ENCODE measurements around the gene CDC42SE2.

CDC42SE2 gene, protein sequence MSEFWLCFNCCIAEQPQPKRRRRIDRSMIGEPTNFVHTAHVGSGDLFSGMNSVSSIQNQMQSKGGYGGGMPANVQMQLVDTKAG

DNA sequence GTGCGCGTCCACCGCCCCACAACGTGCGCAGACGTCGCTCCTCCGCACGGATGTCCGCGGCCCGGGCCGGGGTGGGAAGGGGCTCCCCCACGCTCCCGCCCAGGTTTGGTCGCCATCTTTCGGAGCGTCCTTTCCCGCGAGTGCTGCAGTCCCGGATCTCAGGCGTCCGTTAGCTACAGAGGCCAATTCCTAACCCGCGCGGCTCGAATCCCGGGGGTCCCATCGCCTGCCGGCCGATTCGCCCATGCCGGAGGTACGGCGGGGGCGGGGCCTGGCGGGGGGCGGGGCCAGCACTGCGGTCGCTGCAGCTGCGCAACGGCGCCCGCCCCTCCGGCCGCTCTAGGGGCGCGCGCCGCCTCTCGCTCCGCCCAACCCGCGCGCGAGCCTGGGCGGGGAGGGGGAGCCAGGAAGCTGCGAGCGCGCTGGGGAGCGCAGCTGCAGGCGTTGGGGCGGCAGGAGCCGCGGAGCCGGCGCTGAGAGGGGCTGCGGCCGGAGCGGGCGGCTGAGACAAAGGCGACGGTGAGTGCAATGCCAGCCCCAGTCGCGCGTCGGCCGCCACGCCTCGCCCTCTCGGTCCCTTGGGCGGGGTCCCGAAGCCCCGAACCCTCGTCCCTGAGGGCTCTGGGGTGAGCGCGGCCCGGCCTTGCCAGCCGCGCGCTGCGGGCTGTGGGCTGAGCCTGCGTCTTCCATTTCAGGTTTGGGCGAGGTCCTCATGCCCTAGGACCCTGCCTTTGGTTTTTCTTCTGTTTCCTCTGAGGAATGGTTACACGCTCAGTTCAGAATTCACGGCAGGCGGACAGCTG is at the start of gene CDC42SE2:
CDC42SE2 (plus strand) TSS at position 406 of the 803 bp plus-strand sequence. CDS start 95,441 bp downstream, outside the sequence.
- peak; percentile 83 to 84 for DNase-seq

DNA sequence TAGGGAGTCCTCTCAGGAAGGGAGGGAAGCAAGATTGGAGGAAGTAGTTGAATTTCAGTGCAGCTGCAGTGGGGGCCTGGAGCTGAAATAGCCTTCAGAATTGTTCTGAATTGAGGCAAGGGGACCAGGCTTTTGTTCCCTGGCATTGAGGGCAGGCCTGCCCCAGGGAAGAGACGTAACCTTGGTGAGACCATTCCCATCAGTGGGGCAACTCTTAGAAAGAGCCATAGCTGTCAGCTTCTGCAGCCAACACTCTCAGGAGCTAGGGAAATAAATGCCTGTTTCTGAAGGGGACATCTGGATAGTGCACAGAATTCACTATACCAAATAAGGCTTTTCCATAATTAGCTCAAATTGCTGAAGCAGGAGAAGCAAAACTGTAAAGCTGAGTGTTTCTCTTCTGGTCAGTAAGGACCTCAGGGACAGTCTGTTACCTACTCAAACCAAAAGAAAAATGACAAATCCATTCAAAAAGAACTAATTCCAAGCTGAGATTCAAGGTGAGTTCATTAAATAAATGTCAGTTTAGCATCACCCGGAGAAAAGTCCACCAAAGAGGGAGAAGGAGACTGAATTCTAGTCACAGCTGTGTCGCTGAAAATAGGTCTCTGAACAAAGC is 49.1 kb upstream of the CDC42SE2 start:
- no peak for DNase-seq

DNA sequence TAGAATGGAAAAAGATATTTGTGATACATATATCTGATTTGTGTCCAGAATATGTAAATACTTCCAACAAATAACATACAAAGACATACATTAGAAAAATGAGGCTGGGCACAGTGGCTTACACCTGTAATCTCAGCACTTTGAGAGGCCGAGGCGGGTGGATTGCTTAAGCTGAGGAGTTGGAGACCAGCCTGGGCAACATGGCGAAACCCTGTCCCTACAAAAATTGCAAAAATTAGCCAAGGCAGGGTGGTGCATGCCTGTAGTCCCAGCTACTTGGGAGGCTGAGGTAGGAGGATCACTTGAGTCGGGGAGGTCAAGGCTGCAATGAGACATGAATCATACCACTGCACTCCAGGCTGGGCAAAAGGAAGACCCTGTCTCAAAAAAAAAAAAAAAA is 46.1 kb upstream of the CDC42SE2 start:
- no peak for DNase-seq

DNA sequence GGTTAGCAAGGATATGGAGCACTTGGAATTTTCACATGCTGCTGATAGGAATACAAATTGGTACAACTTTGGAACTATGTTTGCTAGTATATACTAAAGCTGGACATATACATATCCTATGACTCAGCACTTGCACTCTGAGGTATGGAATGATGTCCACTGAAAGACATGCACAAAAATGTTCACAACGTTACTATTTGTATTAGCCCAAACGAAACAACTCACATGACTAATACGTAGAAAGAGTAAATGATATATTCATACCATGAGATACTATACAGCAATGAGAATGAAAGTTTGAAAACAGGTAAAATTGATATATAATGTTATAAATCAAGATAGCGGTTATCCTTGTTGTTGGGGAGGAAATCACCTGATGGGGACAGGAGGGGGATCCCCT is 45.5 kb upstream of the CDC42SE2 start:
- DNase-seq, result no peak

DNA sequence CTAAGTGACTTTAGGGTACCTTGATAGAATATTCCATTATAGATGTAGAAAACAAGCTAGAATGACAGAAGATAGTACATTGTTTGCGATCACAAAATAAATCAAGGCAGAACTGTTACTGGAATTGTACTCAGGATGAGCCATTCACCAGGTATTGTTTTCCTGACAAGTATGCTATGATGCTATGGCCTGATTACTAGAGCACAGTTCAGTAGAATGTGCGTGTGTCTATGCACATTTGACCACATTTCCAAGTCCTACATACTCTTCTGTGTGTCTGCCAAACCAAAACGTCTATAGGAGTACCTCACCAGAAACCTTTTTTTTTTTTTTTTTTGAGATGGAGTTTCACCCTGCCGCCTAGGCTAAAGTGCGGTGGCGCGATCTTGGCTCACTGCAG is 43.3 kb upstream of the CDC42SE2 start:
- DNase-seq, result no peak

DNA sequence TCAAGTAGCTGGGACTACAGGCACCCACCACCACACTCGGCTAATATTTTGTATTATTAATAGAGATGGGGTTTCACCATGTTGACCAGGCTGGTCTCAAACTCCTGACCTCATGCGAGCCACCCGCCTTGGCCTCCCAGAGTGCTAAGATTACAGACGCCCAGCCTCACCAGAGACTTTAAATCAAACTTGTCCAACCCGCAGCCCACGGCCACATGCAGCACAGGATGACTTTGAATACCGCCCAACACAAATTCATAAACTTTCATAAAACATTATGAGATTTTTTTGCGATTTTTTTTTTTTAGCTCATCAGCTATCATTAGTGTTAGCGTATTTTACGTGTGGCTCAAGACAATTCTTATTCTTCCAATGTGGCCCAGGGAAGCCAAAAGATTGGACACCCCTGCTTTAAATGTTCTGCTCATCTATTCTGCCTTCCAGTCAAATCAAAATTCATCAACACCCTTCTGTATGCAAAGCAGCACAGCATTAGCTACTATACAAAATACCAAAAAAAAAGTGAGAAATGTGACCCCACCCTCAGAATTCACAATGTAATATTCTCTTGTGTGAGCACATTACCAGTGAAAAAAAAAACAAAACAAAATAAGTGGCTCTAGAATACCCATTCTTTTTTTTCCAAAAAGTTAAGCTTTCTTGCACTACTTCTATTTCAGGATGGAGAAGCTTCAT is 42.7 kb upstream of the CDC42SE2 start:
- no peak for DNase-seq

DNA sequence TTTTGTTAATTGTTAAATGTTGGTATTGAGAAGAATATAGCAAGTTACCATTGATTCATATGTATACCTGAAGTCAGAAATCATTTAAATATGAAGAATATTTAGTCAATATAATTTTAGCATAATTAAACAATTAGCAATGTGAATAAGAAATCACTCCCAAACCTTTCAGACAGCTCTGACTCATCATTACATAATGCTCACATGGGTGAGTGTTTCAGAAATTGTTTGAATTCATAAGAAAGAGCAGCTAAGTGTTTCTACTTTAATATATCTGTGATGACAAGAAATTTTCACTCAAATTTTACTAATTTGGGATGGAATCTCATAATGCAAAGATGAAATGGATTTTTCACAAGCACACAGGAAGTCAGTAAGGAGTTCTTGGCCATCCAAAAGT is 42.0 kb upstream of the CDC42SE2 start:
- no peak for DNase-seq

DNA sequence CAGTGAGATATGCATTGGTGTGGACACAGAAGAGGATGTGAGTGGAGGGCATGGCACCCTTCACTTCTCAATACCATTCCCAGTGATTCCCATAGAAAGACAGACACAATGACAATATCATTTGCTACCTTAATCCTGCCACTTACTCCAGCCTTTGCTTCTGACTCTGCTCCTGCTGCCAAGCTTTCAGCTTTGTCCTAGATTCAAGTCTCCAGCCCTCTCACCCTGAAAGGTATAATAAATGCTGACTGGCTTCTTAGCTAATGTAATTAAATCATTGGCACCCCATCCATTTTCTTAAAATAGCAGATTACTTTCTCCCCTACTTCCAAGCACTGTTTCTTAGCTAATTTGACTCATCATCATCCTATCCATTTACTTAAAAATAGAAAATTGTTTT is 41.1 kb upstream of the CDC42SE2 start:
- no peak for DNase-seq

DNA sequence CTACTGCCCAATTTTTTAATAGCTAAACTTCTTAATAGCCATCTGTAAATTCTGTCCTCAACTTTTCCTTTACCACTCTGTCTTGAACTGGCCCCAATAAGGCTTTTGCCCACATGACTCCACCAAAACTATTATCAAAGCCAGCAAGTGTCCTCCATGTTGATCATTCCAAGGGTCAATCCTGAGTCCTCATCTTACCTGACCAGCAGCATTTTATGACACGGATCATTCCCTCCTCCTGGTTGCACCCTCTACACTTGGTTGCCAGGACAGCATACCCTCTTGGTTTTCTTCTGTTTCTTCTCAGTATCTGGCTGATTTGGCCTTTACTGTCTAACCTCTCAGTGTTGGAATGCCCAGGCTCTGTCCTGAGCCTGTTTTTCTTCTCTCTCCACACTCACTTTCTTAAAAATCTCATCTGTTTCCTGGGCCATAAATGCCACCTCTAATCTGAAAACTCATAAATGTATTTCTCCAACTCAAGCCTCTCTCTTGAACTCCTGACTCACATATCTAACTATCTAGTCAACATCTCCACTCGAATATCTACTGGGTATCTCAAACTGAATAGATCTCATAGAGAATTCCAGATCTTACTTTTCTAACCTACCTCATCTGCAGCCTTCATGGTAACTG is 40.0 kb upstream of the CDC42SE2 start:
- DNase-seq, result no peak

DNA sequence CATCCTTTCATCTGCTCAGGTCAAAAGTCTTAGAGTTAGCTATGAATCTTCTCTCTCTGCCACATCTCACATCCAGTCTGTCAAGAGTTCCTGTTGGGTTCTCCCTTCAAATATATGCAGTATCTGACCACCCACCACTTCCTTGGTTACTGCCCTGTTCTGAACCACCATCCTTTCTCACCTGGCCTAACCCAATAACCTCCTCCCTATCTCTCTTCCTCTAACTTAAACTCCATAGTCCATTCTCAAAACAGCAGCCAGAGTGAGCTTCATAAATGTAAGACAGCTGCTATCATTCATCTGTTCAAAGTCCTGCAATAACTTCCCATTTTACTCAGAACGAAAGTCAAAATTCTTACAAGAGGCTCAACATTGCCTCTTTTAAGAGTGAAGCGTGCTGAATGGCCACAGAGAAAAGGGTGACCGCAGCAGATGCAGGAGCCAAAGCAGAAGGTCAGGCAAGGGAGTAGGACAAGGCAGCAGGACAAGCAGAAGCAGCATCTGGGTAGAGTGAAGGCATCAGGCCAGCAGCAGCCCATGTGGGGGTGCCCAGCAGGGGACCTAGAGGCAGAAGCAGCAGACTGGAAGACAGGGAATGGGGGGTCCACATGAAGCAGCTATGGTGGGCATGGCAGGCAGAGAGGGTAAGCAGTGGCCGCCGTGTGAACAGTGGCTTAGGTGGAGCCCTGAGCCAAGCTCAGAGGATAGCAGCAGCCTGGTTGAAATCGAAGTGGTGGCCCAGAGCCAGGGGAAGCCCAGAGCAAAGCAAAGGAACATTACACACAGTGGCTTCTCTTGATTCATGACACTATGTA is 39.3 kb upstream of the CDC42SE2 start:
- no peak for DNase-seq

DNA sequence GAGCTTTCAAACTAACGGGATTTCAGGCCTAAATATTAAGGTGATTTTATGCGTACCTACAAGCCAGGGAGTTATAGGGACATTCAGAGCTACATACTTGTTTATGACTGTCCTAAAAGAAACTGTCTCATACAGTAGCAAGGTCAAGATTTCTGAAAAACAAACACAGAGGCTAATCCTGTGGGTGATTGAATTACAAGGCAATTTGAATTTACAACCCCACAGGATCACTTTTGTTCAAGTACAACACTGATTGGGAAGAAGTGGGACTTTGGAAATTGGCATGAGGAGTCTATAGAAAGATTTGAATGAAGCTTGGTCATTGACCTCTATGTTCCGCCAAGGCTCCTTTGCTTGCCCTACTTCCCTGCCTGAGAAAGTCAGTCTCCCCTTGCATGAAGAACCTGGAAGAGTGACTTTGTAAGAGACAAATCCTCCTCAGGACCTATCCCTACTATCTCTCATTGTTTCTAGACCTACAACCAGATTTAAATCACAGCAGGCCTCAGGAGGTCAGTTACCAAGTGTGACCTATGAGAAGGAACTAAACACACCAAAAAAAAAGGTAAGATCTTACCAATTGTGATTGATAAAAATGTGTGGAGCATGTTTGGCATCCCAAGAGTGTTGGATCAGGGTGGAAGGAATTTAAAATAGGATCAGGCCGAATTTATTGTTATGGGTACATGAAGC is 38.4 kb upstream of the CDC42SE2 start:
- no peak for DNase-seq

DNA sequence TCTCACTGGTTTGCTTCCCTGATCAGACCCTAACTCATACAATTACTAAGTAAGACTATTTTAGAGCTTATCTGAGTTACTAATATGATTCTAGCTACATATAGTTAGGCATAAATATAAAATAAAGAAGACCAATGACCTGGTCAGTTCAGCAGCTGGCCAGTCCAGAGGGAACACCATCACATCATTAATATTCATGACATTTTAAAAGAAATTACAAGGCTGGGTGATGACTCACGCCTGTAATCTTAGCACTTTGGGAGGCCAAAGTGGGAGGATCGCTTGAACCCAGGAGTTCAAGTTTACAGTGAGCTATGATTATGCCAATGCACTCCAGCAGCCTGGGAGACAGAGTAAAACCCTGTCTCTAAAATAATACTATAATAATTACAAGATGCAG is 37.0 kb upstream of the CDC42SE2 start:
- no peak for DNase-seq

DNA sequence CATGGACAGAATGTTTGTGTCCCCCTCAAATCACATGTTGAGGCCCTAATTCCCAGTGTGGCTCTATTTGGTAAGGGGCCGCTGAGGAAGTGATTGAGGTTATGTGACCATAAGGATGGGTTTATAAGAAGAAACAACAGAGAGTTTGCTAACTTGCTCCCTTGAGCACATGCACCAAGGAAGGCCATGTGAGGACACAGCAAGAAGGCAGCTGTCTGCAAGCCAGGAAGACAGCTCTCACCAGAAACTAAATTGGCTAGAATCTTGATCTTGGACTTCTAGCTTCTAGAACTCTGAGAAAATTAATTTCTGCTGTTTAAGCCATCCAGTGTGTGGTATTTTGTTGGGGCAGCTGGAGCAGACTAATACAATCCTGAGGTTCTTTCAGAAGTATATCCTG is 35.2 kb upstream of the CDC42SE2 start:
- no peak for DNase-seq

DNA sequence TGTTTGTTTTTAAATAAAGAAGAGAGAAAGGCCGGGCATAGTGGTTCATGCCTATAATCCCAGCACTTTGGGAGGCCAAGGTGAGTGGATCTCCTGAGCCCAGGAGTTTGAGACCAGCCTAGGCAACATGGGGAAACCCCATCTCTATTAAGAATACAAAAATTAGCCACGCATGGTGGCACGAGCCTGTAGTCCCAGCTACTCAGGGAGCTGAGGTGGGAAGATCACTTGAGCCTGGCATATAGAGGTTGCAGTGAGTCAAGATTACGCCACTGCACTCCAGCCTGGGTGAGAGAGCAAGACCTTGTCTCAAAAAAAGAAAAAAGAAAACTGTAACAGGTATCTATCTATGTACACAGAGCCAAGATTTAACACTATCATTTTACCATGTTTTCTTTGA is 34.2 kb upstream of the CDC42SE2 start:
- DNase-seq, result no peak

DNA sequence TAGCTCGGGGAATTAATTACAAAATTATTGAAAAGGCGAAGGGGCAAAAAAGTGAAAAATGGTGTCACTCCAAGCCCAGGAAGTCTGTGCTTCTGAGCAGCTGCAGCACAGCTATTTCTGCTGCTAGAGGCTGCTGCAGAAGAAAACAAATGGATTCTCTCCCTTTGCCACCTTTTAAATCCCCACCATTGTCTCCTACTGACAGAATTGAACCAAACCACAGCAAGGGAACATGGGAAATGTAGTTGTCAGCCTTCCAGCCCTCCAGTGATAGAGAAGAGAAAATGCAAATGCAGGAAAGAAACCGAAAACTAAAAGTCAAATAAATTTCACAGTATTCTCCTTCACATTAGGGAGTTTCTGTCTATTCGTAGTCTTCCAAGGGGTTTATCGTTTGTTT is 33.4 kb upstream of the CDC42SE2 start:
- DNase-seq, result no peak

DNA sequence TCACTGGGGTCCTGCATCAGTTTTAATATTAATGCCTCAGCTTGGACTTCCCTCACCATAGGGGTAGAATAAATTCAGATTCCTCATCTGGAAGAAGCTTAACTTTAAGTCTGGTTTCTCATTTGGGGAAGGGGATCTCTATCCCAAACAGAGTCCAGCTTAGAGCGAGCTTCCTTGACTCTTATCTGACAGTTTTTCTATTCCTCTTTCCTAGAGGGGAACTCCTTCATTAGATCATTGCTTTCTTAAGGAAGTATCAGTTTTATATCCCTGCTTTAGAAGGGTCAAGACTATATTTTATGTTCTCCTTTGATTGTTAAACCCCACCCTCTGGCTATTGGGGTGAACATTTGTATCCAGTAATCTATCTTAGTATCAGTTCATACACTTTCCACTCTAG is 24.2 kb upstream of the CDC42SE2 start:
- no peak for DNase-seq

DNA sequence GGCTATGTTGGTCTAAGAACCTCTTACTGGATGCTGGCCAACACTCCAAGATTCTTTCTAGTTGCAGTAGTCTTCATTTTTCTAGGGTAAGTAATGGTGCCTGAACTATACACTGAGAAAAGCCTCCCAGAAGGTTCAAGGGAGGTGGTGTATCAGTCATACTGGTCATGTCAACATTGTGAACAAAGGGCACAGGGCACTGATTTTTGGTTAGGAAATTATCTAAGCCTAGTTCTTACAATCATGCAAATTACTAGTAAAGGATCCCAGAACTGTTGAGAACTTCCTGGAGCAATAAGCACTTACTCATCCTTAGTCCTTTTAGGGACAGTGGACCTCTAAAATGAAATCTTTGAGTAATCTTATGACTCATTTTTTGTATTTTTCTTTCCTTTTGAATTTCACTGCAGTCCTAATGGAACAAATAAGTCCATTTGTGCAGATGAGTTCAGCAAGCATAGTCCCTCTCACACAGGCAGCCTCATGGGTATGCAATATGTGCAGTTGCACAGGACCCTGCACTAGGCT is 21.1 kb upstream of the CDC42SE2 start:
- DNase-seq, result no peak

DNA sequence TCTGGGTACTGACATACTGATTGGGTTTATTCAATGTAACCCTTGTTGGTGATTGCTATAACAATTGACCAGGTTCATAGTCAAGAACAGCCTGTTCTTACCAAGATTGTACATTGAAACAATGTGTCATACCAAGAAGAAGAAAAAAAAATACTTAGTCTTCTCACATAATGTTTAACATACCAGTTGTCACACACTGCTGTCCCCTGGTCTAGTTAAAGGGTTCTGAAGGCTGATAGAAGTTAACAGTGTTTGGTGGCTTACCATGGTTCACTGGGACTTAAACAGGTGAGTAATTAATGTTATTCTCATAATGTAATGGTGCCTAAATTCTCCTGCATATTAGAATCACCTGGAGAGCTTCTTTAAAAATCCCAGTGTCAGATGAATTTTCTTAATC is 18.5 kb upstream of the CDC42SE2 start:
- no peak for DNase-seq

DNA sequence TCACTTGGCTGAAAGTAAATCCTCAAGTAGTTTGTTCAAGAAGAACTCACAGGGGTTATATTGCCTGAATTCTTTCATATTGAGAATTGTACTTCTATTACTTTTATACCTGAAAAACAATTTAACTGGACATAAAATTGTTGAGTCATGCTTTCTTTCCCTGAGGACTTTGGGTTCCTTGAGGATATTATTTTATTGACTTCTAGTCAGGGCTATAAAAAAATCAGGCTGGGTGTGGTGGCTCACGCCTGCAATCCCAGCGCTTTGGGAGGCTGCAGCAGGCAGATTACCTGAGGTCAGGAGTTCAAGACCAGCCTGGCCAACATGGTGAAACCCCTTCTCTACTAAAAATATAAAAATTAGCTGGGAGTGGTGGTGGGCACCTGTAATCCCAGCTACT is 17.9 kb upstream of the CDC42SE2 start:
- no peak for DNase-seq

DNA sequence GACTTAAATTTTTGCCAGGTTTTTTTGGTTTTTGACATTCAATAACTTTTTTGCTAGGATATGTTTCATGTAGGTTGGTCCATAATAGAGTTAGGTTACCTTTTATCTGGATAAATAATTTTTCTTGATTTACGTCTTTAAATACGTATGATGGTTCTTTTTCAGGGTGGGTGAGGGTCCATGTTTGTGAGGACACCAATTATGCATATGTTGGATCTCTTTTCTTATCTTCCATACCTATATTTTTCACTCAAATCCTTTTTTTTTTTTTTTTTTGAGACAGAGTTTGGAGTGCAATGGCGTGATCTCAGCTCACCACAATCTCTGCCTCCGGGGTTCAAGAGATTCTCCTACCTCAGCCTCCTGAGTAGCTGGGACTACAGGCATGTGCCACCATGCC is 17.3 kb upstream of the CDC42SE2 start:
- DNase-seq, result no peak

DNA sequence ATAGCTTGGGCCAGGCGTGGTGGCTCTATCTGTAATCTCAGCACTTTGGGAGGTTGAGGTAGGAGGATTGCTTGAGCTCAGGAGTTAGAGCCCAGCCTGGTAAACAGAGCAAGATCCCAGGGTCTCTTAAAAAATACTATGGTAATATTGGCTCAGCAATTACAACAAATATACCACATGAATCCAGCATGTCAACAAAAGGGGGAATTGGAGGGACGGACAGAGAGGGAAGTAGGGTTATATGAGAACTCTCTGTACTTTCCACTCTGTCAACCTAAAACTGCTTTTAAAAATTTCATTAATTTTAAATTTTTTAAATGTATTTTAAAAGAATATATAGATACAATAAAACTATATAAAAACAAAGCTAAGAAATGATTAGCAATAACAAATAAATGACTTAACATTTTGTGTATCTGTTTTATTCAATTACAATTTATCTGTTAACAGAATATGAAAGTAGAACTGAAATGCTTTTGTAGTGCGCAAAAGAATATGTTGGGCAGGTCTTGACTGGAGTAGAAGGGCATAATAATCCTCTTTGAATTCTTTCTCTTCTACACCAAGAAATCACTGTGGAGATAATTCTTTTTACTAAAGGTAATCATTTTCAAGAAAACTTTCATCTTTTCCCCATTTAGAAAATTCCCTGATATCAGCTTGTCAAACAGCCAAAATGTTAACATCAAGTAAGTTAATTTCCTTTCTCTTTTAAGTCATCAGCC is 12.9 kb upstream of the CDC42SE2 start:
- DNase-seq, result no peak
